ENCODE results near the gene FAM120AOS. TPM values are rescaled to one million over a fixed set of nuclear protein-coding genes. Genes with fewer than 3 reads are reported as not detected.

Gene FAM120AOS
- polyA plus RNA-seq, 2 of the 4 experiments (the other 2 are of a cell fraction), result 37.1 to 85.3 TPM

DNA sequence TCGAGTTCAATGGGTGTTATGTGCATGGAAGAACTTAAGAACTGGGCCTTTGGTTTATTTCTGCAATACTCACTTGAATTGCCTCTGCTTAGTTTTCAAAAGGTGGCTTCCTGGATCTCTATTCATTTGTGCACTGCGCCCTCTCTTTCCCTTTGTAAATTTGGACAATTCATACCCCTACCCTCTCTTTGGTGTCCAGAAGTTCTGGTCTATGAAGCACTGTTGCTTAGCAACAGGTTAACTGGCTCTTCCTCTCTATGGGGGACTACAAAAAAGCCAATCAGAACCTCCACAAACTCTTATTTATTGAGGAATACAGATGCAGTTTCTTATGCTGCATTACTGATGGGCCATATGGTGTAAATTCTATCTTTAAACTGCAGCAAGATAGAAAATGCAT, 15.4 kb downstream of the FAM120AOS start:
- H3K27ac ChIP-seq, result no peak overlapping the region
- DNase-seq (ENCODE audit: low read depth in 1 of 2, low spot score in 1 of 2), result no peak
- no peaks in the 10 kb centered on the region for H3K9me3 ChIP-seq
- H3K4me3 ChIP-seq, result no peak overlapping the region
- 53% methylated on average over 2 of the region's 2 CpGs for WGBS (ENCODE audit: missing lambda C conversion rate)
- FAIRE-seq, result no peak
- CTCF ChIA-PET, result no interaction called here
- TF ChIP-seq FOXS1 (CRISPR knock-in tag; IDR thresholded peaks at IDR 0.05) (no peak), KDM1A (IDR thresholded peaks at IDR 0.05; ENCODE audit: low read depth) (no peak), CBX8 (IDR thresholded peaks at IDR 0.05) (no peak), SREBF2 (IDR thresholded peaks at IDR 0.05) (no peak), HEYL (CRISPR knock-in tag; IDR thresholded peaks at IDR 0.05) (no peak), POLR2A (IDR thresholded peaks at IDR 0.05; ENCODE audit: low read length) (no peak), EHMT2 (IDR thresholded peaks at IDR 0.05; ENCODE audit: low read depth) (no peak), ZSCAN20 (CRISPR knock-in tag; IDR thresholded peaks at IDR 0.05) (no peak), TP53 (CRISPR knock-in tag; IDR thresholded peaks at IDR 0.05) (no peak), RARB (CRISPR knock-in tag; IDR thresholded peaks at IDR 0.05) (no peak), CBX2 (IDR thresholded peaks at IDR 0.05; ENCODE audit: borderline replicate concordance, low read depth) (no peak), CHD2 (IDR thresholded peaks at IDR 0.05; ENCODE audit: low read length, partially characterized antibody) (no peak)
- TF ChIP-seq, protein P1, sequence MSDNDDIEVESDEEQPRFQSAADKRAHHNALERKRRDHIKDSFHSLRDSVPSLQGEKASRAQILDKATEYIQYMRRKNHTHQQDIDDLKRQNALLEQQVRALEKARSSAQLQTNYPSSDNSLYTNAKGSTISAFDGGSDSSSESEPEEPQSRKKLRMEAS (IDR thresholded peaks at IDR 0.05), result no peak
- TF ChIP-seq, protein P2, sequence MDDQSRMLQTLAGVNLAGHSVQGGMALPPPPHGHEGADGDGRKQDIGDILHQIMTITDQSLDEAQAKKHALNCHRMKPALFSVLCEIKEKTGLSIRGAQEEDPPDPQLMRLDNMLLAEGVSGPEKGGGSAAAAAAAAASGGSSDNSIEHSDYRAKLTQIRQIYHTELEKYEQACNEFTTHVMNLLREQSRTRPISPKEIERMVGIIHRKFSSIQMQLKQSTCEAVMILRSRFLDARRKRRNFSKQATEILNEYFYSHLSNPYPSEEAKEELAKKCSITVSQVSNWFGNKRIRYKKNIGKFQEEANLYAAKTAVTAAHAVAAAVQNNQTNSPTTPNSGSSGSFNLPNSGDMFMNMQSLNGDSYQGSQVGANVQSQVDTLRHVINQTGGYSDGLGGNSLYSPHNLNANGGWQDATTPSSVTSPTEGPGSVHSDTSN (IDR thresholded peaks at IDR 0.05), result no peak
- TF ChIP-seq, protein P3, sequence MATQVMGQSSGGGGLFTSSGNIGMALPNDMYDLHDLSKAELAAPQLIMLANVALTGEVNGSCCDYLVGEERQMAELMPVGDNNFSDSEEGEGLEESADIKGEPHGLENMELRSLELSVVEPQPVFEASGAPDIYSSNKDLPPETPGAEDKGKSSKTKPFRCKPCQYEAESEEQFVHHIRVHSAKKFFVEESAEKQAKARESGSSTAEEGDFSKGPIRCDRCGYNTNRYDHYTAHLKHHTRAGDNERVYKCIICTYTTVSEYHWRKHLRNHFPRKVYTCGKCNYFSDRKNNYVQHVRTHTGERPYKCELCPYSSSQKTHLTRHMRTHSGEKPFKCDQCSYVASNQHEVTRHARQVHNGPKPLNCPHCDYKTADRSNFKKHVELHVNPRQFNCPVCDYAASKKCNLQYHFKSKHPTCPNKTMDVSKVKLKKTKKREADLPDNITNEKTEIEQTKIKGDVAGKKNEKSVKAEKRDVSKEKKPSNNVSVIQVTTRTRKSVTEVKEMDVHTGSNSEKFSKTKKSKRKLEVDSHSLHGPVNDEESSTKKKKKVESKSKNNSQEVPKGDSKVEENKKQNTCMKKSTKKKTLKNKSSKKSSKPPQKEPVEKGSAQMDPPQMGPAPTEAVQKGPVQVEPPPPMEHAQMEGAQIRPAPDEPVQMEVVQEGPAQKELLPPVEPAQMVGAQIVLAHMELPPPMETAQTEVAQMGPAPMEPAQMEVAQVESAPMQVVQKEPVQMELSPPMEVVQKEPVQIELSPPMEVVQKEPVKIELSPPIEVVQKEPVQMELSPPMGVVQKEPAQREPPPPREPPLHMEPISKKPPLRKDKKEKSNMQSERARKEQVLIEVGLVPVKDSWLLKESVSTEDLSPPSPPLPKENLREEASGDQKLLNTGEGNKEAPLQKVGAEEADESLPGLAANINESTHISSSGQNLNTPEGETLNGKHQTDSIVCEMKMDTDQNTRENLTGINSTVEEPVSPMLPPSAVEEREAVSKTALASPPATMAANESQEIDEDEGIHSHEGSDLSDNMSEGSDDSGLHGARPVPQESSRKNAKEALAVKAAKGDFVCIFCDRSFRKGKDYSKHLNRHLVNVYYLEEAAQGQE (IDR thresholded peaks at IDR 0.05), result no peak
- TF ChIP-seq, protein P4, sequence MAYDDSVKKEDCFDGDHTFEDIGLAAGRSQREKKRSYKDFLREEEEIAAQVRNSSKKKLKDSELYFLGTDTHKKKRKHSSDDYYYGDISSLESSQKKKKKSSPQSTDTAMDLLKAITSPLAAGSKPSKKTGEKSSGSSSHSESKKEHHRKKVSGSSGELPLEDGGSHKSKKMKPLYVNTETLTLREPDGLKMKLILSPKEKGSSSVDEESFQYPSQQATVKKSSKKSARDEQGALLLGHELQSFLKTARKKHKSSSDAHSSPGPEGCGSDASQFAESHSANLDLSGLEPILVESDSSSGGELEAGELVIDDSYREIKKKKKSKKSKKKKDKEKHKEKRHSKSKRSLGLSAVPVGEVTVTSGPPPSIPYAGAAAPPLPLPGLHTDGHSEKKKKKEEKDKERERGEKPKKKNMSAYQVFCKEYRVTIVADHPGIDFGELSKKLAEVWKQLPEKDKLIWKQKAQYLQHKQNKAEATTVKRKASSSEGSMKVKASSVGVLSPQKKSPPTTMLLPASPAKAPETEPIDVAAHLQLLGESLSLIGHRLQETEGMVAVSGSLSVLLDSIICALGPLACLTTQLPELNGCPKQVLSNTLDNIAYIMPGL (CRISPR knock-in tag; IDR thresholded peaks at IDR 0.05; ENCODE audit: borderline replicate concordance), result no peak
- POLR2A ChIA-PET, result no interaction called here
- H3K4me1 ChIP-seq, result no peaks in the 10 kb centered on the region
- no peak overlapping the region for H3K4me2 ChIP-seq
- no peak for ATAC-seq

GRCh38 chr9:93436655-93437407, 16.6 kb downstream of the FAM120AOS start:
- ChIA-PET POLR2A (no interaction called here), CTCF (no interaction called here)
- WGBS (ENCODE audit: missing lambda C conversion rate), result 79% methylated on average over 7 of the region's 7 CpGs
- Histone ChIP-seq H3K9me3 (no peaks in the 10 kb centered on the region), H3K4me1 (no peaks in the 10 kb centered on the region), H3K27ac (no peak overlapping the region), H3K4me3 (no peak overlapping the region), H3K4me2 (no peak overlapping the region)
- DNase-seq (ENCODE audit: low read depth in 1 of 2, low spot score in 1 of 2) (no peak), ATAC-seq (no peak), FAIRE-seq (no peak)
- no peak for TF ChIP-seq HOXB13 (CRISPR knock-in tag; IDR thresholded peaks at IDR 0.05; ENCODE audit: low read depth)
- TF ChIP-seq ESRRA (IDR thresholded peaks at IDR 0.05; ENCODE audit: borderline replicate concordance, low read length), result no peak
- TF ChIP-seq SMC3 (IDR thresholded peaks at IDR 0.05), result no peak
- TF ChIP-seq NFE2L2 (conservative IDR thresholded peaks at IDR 0.05; ENCODE audit: low read length), result no peak
- TF ChIP-seq MAZ (IDR thresholded peaks at IDR 0.05; ENCODE audit: borderline replicate concordance, low read depth, low read length), result no peak
- TF ChIP-seq TFCP2L1 (CRISPR knock-in tag; IDR thresholded peaks at IDR 0.05), result no peak
